HepG2 (cell line): ENCODE results near the gene YIF1A. TPM values are rescaled to one million over a fixed set of nuclear protein-coding genes. Genes with fewer than 3 reads are reported as not detected.

Source experiments
- EEA1 ChIP-seq: sonication (generic); formaldehyde crosslinking; IDR thresholded peaks from 2 replicates; pipeline ENCODE4 v1.5.1; 2020; ENCODE audit warnings: mild to moderate bottlenecking, missing genetic modification reagents, borderline replicate concordance
- GABPA ChIP-seq, 2 experiments: IDR thresholded peaks; 2 replicates each; pipeline ENCODE4 v1.6.1; 2011 to 2016; ENCODE audit warnings: low read depth in 2 of 2, low read length in 1 of 2, missing biosample characterization in 1 of 2, missing genetic modification characterization in 1 of 2
- IRF2 ChIP-seq: IDR thresholded peaks from 2 replicates; pipeline ENCODE4 v1.6.1; 2018; ENCODE audit warnings: missing genetic modification reagents, missing compliant biosample characterization
- JARID2 ChIP-seq: sonication (generic); formaldehyde crosslinking; IDR thresholded peaks from 2 replicates; pipeline ENCODE4 v1.8.1; 2023; ENCODE audit warnings: missing genetic modification reagents, inconsistent platforms; ENCODE audit not compliant: insufficient replicate concordance
- KDM2A ChIP-seq: sonication (generic); formaldehyde crosslinking; IDR thresholded peaks from 2 replicates; pipeline ENCODE4 v1.4.0; 2020; ENCODE audit warnings: low read depth, missing genetic modification reagents, borderline replicate concordance
- KLF11 ChIP-seq: IDR thresholded peaks from 2 replicates; pipeline ENCODE4 v1.6.1; 2016; ENCODE audit warnings: missing compliant biosample characterization
- MXI1 ChIP-seq: IDR thresholded peaks from 3 replicates; pipeline ENCODE4 v1.6.1; 2012; ENCODE audit warnings: low read depth, low read length, inconsistent platforms, borderline replicate concordance
- RBFOX2 ChIP-seq: fragments of 200-400 bp; formaldehyde crosslinking; IDR thresholded peaks from 2 replicates; pipeline ENCODE4 v1.6.1; 2017; ENCODE audit warnings: low read depth, mild to moderate bottlenecking, low read length
- SNAI1 ChIP-seq: sonication (generic); formaldehyde crosslinking; IDR thresholded peaks from 2 replicates; pipeline ENCODE4 v1.5.0; 2020; ENCODE audit warnings: mild to moderate bottlenecking, missing genetic modification reagents, borderline replicate concordance
- SP1 ChIP-seq, 2 experiments: fragments of 450-650 bp in 1 of 2; sonication (generic) in 1 of 2; formaldehyde crosslinking in 1 of 2; IDR thresholded peaks; 2 replicates each; pipeline versions ENCODE4 v1.4.0 to v1.6.1; 2016 to 2020; ENCODE audit warnings: missing genetic modification reagents in 1 of 2
- ZFP37 ChIP-seq: sonication (generic); formaldehyde crosslinking; IDR thresholded peaks from 2 replicates; pipeline ENCODE4 v1.4.0; 2020; ENCODE audit warnings: missing genetic modification reagents, borderline replicate concordance
- ZHX1 ChIP-seq: sonication (generic); formaldehyde crosslinking; IDR thresholded peaks from 2 replicates; pipeline ENCODE4 v1.8.1; 2022; ENCODE audit warnings: low read depth, mild to moderate bottlenecking, missing genetic modification reagents
- ZNF124 ChIP-seq: sonication (generic); formaldehyde crosslinking; IDR thresholded peaks from 2 replicates; pipeline ENCODE4 v1.4.0; 2020; ENCODE audit warnings: missing genetic modification reagents
- ZNF335 ChIP-seq: sonication (generic); formaldehyde crosslinking; IDR thresholded peaks from 2 replicates; pipeline ENCODE4 v1.4.0; 2020; ENCODE audit warnings: missing genetic modification reagents
- ZNF430 ChIP-seq: sonication (generic); formaldehyde crosslinking; IDR thresholded peaks from 2 replicates; pipeline ENCODE4 v1.9.0; 2021; ENCODE audit warnings: mild to moderate bottlenecking, missing genetic modification reagents
- ZNF552 ChIP-seq: sonication (generic); formaldehyde crosslinking; IDR thresholded peaks from 2 replicates; pipeline ENCODE4 v1.9.0; 2022; ENCODE audit warnings: missing genetic modification reagents, mild to moderate bottlenecking, borderline replicate concordance
- ZNF564 ChIP-seq: sonication (generic); formaldehyde crosslinking; IDR thresholded peaks from 2 replicates; pipeline ENCODE4 v1.8.1; 2023; ENCODE audit warnings: mild to moderate bottlenecking, missing genetic modification reagents
- ZNF678 ChIP-seq: sonication (generic); formaldehyde crosslinking; IDR thresholded peaks from 2 replicates; pipeline ENCODE4 v1.4.0; 2020; ENCODE audit warnings: mild to moderate bottlenecking, missing genetic modification reagents
- ZNF776 ChIP-seq: sonication (generic); formaldehyde crosslinking; IDR thresholded peaks from 2 replicates; pipeline ENCODE4 v1.4.0; 2020; ENCODE audit warnings: mild to moderate bottlenecking, missing genetic modification reagents
- polyA plus RNA-seq, 8 experiments: library from polyadenylated mRNA; depleted of rRNA in 3 of 8; stranded (reverse) in 7 of 8; unstranded in 1 of 8; fragments of >200 nt; fragmentation: Illumina TruSeq in 4 of 8; extraction: Trizol in 4 of 8; gene quantifications; 2 replicates each; pipeline versions ENCODE4 v1.2.1 to v1.2.3, GENCODE V29; 2011 to 2016; ENCODE audit warnings: low read depth in 4 of 8, missing spikeins in 1 of 8, mixed read lengths in 1 of 8; ENCODE audit not compliant: insufficient read depth in 1 of 8
- total RNA-seq, 5 experiments: library from RNA; depleted of rRNA; stranded (reverse); fragments of >200 nt; fragmentation: Illumina TruSeq; extraction: Trizol; gene quantifications; 2 replicates each; pipeline ENCODE4 v1.2.3, GENCODE V29; 2016; ENCODE audit warnings: low read depth in 1 of 5
- TF ChIP-seq, protein P1 (sequence below): IDR thresholded peaks from 2 replicates; pipeline ENCODE4 v1.6.1; 2016; ENCODE audit warnings: missing compliant biosample characterization, missing genetic modification reagents, borderline replicate concordance
- TF ChIP-seq, protein P2 (sequence below): sonication (generic); formaldehyde crosslinking; IDR thresholded peaks from 2 replicates; pipeline ENCODE4 v1.5.1; 2020; ENCODE audit warnings: missing genetic modification reagents, mild to moderate bottlenecking, borderline replicate concordance

The YIF1A gene
- total and polyA plus RNA-seq, 2 of the 13 experiments (the other 11 are each of a cell fraction or from before 2014, with no cell fraction given): 133 to 145 TPM

- TF ChIP-seq SNAI1 (CRISPR knock-in tag) (peak; percentile 78; the same call in 1 of the 2 replicates), ZNF776 (0 out of 2 replicates have a peak, but pooled peaks have one; percentile 59), SP1 (IDR thresholded peaks at IDR 0.05) (no peak), SP1 (CRISPR knock-in tag; IDR thresholded peaks at IDR 0.05) (peak; percentile 22; the same call in 1 of the 2 replicates), KLF11 (CRISPR knock-in tag) (no peak), ZNF564 (CRISPR knock-in tag) (0 out of 2 replicates have a peak, but pooled peaks have one; percentile 15), GABPA (IDR thresholded peaks at IDR 0.05; ENCODE audit: low read depth, low read length) (peak; percentile 58), GABPA (CRISPR knock-in tag; IDR thresholded peaks at IDR 0.05; ENCODE audit: low read depth) (peak; percentile 72), ZNF678 (CRISPR knock-in tag) (0 out of 2 replicates have a peak, but pooled peaks have one; percentile 24), KDM2A (CRISPR knock-in tag) (peak; percentile 34; the same call in 1 of the 2 replicates), ZNF552 (no peak), ZFP37 (CRISPR knock-in tag) (0 out of 2 replicates have a peak, but pooled peaks have one; percentile 1), MXI1 (peak; percentile 55; the same call in 1 of the 3 replicates), RBFOX2 (peak; percentile 92), ZNF124 (CRISPR knock-in tag) (0 out of 2 replicates have a peak, but pooled peaks have one; percentile 22), ZHX1 (CRISPR knock-in tag) (peak; percentile 46; the same call in 1 of the 2 replicates), ZNF335 (CRISPR knock-in tag) (peak; percentile 22; the same call in 1 of the 2 replicates), IRF2 (CRISPR knock-in tag) (peak; percentile 90), ZNF430 (CRISPR knock-in tag) (peak; percentile 65; the same call in 1 of the 2 replicates), EEA1 (CRISPR knock-in tag) (peak; percentile 54; the same call in 1 of the 2 replicates), JARID2 (CRISPR knock-in tag) (no peak)
- TF ChIP-seq, protein P1, sequence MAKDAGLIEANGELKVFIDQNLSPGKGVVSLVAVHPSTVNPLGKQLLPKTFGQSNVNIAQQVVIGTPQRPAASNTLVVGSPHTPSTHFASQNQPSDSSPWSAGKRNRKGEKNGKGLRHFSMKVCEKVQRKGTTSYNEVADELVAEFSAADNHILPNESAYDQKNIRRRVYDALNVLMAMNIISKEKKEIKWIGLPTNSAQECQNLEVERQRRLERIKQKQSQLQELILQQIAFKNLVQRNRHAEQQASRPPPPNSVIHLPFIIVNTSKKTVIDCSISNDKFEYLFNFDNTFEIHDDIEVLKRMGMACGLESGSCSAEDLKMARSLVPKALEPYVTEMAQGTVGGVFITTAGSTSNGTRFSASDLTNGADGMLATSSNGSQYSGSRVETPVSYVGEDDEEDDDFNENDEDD (CRISPR knock-in tag): peak; percentile 81; the same call in 1 of the 2 replicates
- TF ChIP-seq, protein P2, sequence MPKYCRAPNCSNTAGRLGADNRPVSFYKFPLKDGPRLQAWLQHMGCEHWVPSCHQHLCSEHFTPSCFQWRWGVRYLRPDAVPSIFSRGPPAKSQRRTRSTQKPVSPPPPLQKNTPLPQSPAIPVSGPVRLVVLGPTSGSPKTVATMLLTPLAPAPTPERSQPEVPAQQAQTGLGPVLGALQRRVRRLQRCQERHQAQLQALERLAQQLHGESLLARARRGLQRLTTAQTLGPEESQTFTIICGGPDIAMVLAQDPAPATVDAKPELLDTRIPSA (CRISPR knock-in tag): 0 out of 2 replicates have a peak, but pooled peaks have one; percentile 30
These were observed 20.5 kb downstream of the YIF1A start, which contains the start of gene RAB1B (continued) for GRCh38 chr11:66268244-66268951.
